GM18499 (cell line): ENCODE data around the gene FNDC10.
"Not testable (repeated sequence)": the region's sequence is repeated elsewhere in the genome, so short reads cannot be mapped to it uniquely, and the experiment has no call there.

Experiments
- ATAC-seq: cut with Tn5 transposase; IDR thresholded peaks from one replicate; pipeline ENCODE4 v1.9.1; 2021; ENCODE audit warnings: moderate number of reproducible peaks; ENCODE audit not compliant: insufficient read depth, unreplicated experiment

The FNDC10 gene

DNA sequence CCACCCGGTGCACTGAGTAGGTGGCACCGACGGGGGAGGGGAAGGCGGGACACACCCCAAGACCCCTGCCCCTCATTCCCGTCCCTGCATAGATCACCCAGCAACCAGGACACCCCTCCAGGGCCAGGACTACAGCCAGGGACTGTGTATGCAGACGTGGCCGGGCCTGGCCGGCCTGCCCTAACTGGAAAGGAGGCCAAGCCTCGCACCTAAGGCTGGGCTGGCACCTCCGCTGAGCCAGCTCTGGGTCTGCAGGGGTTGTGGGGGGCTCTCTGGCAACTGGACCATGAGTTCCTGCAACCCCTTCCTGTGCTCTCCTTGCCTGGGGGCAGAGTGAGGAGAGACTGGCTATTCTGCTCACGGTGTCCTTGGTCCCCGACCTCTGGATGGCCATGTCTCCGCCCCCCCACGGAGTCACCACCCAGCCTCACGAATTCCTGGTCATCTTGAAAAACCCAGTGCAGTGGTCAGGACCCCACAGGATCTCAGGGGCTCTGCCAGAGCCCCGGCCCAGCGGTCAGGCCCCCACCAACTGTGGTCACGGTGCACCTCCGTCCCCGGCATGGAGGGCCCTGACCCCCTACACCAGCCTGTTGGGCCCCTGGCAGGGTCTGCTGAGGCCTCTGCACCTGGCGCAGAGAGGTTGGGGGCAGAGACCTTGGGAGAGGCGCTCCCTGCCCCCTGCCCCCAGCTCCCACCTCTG lies 1.1 kb upstream of the FNDC10 start:
- ATAC-seq, result no peak

DNA sequence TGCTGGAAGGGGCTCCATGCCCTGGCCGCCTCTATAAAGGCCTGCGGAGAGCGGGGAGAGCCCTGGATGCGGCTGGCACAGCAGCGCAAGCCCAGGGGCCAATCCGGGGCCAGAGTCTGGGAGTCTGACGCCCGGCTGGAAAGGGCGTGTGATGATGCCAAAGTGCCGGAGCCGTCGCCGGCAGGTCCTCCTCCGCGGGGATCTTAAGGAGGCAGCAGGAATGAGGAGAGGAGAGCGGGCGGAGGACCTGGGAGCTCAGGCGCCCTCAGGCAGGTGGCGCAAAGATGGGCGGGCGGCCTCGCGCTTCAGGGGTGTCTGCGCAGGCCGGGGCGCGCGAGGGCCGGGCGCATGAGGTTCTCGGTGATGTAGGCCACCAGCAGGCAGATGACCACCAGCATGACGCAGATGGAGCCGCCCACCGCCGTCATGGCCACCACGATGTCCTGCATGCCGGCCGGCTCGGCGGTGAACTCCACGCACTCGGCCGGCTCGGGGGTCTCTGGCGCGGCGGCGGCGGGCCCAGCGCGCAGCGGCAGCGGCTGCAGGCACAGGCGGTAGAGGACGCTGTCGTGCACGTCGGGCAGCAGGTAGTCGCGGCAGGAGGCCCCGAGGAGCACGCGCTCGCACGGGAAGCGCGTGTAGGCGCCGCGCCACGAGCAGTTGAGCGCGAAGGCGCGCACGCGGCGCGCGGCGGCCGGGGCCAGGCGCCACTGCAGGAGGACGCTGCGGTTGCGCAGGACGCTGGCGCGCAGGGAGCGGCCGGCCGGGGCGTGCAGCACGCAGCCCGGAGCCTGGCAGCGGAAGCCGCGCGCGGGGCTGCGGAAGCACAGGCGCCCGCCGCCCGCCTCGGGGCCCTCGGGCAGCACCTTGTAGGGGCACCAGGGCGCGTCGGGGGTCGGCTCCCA lies 653 bp downstream of the FNDC10 start:
- no peak for ATAC-seq

DNA sequence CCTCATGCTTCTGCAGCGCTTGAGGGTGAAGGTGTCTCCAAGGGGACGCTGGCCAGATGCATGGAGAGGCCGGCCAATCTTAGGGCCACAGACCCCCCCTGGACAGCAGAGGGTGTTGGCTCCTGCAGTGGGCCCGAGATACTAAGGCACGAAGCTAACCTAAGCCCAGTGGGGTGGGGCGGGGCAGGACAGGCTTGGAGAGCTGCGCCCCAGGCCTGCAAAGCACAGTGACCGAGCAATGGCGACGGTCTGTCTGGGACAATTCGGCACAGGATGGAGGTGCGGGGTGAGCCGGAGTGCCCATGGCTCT lies 1.3 kb downstream of the FNDC10 start:
- no peak for ATAC-seq

DNA sequence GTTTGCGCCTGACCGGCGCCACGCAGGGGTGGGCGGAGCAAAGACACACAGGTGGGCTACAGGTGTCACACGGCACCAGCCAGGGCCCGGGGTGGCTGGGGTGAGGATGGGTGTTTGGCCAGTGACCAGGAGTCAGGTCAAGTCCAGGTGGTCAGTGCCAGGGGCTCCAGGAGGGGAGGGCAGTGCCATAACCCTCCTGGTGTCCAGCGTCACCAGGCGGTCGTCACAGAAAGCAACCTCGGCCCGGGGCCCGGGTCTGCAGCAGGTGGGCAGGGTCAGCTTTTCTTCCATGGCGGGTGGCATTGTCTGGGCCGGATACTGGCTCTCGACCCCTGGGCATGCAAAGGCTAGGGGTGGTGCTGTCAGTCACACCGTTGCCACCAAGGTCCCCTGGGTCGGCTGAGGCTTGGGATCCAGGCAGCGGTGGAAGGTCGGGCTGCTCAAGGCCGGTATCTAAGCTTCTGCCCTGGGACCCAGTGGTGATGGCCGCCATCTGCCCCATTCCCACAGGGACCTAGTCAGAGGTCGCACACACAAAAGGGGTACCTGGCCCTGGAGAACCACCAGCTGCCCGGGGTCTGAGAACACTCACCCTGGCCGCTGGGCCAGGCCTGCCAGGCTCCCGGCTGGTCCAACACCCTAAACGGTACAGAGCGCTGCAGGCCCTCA lies 1.8 kb downstream of the FNDC10 start:
- ATAC-seq, result no peak

DNA sequence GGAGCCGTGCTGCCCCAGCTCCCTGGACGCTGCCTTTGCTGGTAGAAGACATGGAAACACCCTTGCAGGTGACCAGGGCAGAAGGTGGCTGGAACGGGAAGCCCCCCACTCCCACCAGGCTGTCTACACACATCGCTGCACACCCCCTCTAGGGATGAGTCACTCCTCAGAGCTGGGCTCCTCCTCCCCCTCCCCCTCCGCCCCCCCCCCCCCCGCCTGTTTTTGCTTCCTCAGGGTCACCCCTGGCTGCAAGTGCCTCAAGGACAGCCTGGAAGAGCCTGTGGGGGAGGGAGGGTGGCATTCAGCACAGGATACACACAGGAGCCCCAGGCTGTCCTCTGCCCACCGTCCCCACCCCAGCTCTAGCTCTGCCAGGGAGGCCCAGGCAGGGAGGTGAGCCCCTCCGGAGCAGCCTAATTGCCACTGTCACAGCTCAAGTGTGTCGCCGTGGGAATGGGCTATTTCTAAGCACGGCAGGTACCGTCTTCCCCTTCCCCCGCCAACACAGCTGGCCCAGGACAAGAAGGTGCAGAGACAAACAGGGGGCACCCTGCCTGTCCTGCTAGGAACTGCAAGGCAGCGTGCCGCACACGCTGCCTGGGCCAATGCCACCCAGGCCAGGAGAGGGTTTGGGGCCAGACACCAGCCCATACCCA lies 2.5 kb downstream of the FNDC10 start:
- no peak for ATAC-seq

DNA sequence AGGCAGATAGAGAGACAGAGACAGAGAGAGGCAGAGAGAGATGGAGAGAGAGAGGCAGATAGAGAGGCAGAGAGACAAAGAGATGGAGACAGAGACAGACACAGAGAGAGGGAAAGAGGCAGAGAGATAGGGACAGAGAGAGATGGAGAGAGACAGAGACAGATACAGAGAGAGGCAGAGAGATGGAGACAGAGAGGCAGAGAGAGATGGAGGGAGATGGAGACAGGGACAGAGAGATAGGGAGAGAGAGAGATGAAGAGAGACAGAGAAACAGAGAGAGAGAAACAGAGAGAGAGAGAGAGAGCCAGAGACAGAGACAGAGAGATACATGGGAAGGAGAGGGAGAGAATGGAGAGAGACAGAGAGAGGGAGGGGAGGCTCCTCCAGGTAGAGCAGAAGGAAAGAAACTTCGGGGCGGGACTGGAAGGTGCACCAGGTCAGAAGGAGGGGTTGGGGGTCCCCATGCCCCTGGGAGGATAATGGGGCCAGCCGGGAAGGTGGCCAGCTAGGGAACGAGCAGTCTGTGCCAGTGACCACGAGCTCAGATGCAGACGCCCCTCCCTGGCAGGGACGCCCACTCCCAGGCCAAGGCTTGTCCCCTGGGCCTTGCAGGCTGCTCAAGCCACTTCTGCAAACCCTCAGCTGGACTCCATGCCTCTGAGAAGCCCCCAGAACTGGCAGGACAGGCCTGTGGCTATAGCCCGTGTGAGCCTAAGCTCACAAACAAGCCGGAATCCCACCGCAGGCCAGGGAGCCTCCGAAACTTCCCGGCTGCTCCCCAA lies 3.3 kb downstream of the FNDC10 start:
- no peak for ATAC-seq

DNA sequence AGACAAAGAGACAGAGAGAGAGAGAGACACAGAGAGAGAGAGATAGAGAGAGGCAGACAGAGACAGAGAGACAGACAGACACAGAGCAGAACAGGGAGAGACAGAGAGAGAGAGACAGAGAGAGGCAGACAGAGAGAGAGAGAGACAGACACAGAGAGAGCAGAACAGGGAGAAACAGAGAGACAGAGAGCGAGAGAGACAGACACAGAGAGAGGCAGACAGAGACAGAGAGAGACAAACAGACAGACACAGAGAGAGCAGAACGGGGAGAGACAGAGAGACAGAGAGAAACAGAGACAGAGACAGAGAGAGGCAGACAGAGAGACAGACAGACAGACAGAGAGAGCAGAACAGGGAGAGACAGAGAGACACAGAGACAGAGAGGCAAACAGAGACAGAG lies 4.6 kb downstream of the FNDC10 start:
- not testable (repeated sequence) for ATAC-seq

DNA sequence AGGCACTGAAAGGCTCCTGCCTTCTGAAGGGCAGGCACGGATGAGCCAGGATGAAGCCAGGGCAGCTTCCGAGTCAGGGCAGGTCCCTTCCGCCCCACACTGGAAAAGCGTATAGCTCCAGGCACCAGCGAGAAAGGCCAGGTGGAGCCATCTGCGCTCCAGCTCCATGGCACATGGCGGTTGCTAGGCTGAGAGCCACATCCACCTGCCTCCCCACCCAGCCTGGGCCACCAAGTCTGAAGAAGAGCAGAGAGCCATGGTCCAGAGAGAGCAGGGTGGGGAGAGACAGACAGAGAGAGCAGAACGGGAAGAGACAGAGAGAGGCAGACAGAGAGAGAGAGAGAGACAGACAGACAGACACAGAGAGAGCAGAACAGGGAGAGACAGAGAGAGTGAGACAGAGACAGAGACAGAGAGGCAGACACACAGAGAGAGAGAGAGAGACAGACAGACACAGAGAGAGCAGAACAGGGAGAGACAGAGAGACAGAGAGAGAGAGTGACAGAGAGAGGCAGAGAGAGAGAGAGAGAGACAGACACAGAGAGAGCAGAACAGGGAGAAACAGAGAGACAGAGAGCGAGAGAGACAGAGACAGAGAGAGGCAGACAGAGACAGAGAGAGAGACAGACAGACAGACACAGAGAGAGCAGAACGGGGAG lies 5.2 kb downstream of the FNDC10 start:
- no peak for ATAC-seq

DNA sequence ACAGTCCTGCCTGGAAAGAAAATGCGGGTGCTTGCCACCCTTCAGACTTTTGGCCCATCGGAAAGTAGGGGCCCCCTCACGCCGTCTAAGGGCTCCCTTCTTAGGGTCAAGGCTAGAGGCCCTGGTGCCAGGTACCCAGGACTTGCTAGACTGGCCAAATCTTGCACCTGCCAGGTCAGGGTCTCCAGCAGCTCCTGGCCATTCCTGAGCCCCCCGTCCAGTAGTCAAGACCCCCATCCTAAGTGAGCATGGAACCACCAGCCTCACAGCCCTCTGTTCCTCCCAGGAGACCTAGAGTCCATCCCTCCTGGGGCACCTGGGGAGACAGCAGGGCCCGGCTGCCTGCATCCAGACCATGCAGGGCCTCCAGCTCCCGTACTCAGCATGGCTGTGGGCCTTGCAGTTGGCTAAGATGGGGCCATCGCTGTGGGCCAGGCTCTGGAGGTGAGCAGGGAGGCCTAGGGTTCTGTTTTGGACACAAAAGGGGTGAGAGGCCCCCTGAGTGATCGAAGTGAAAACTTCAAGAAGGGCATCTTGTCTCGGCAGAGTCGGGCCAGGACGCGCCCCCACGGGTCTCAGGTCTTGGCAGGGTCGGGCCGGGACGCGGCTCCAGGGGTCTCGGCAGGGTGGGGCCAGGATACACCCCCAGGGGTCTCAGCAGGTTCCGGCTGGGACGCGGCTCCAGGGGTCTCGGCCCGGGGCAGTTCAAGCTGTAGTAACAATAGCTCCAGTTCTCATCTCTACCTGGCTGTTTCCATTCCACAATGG lies 5.9 kb downstream of the FNDC10 start:
- ATAC-seq, result no peak

DNA sequence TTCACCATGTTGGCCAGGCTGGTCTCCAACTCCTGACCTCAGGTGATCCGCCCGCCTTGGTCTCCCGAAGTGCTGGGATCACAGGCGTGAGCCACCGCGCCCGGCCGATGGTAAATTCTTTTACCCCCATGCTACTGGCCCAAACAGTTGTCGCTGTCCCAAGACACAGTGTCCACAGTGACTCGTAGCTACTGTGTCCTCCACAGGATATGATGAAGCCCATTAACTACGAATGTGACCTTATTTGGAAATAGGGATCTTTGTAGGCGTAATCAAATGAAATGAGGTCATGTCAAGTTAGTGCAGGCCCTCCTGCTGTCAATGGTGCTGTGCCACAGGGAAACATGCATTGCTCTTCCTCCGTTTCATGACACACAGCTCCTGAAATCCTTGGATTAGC lies 8.5 kb downstream of the FNDC10 start:
- ATAC-seq, result no peak

DNA sequence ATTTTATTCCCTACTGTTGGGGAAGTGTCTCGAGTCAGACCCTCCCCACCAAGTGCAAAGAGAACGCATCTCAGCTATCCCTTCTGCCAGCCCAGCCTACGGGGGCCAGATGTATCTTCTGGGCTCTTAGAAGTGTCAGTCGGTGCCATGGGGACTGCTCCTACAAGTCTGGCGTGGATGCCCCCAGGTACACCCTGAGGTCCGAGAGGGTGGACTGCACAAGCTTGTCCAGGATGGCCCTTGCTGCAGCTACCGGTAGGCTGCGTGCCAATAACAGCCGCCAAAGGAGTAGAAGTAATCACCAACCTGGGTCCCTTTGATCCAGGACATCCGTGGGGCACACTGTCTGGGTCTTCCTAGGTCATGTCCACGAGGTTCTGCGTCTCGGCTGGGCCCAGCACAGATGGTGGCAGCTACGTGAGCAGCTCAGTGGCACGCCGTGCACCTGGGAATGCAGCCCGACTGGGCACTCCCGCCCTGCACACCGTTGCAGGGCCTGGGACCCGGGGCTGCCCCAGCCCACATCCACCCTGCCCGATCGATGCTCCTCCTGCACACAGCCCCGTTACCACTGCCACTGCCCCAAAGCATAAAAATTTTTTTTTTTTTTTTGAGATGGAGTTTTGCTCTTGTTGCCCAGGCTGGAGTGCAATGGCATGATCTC lies 16.5 kb downstream of the FNDC10 start:
- ATAC-seq, result no peak

DNA sequence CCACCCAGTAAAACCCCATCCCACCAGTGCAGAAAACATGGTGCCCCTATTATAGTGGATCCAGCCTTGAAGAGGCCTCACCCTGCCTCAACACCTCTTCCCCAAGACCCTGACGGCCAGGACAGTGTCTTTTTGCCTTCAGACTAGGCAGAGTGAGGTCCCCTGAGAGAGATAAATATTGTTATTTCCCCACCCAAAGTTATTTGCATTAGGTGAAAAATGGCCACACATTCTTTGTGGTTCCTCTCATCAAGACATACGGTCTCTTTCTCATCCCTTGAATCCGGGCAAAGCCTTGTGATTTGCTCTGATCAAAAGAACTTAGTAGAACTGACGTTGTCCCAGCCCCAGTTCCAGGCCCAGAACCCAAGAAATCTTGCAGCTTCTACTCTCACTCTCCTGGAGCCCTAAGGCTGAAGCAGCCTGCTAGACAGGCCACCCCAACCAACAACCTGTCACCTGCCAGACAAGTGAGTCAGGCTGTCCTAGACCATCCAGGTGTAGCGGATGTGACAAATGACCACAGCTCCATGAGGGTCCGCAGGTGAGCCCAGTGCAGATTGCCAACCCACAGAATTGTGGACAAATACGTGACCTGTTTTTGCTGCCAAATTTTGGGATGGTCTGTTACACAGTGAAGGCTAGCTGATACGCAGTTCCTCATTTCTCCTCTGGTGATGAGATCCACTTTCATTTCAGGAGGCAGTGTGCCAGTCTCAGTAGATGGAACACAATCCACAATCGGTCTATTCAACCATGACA lies 17.2 kb downstream of the FNDC10 start:
- no peak for ATAC-seq

DNA sequence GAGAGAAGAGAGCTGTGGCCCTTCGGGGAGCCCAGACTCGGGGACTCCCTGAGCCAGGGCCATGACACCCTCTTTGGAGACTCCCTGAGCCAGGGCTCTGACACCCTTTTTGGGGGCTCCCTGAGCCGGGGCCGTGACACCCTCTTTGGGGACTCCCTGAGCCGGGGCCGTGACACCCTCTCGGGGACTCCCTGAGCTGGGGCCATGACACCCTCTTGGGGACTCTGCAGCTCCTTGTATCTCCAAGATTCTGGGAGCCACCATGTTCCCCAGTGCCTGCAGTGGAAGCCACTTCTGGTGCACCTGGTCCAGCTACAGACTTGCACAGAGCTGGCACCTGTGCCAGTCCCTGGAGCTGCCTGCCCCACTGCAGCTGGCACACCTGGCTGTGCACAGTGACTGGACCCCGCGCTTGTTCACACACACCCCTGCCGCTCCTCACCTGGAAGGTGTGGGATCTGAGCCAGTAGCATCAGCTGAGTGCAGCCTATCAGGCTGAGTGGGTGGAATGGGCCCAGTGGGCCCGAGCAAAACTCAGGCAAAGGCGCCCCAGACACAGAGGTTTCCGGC lies 21.5 kb downstream of the FNDC10 start:
- ATAC-seq, result no peak

DNA sequence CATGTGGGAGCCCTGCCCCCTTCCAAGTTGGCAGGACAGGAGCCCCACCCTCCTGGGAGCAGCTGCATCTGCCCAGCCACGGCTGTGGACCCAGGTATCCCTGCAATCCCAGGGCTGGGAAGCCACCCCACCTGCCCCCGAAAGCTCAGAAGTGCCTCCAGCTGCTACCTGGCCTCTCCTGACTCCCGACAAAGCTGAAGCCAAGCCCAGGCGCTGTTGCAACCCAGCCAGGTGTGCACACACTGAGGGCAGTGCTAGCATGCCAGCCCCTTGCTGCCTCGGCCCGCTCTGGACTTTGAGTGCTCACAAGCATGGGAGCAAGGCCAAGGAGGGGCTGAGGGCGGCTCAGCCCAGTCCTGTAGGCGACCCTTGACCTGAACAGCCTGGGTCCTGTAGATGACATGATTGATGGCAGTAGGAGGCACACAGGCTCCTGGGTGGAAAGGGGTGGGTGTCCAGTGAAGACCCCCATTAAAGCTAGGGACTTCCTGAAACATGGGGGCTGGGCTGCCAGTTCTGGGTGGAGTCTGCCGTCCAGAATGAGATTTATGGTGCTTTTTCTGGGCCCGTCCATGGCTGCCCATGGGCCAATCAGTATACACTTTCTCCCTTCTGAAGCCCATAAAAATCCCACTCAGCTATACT lies 22.4 kb downstream of the FNDC10 start:
- ATAC-seq, result no peak

DNA sequence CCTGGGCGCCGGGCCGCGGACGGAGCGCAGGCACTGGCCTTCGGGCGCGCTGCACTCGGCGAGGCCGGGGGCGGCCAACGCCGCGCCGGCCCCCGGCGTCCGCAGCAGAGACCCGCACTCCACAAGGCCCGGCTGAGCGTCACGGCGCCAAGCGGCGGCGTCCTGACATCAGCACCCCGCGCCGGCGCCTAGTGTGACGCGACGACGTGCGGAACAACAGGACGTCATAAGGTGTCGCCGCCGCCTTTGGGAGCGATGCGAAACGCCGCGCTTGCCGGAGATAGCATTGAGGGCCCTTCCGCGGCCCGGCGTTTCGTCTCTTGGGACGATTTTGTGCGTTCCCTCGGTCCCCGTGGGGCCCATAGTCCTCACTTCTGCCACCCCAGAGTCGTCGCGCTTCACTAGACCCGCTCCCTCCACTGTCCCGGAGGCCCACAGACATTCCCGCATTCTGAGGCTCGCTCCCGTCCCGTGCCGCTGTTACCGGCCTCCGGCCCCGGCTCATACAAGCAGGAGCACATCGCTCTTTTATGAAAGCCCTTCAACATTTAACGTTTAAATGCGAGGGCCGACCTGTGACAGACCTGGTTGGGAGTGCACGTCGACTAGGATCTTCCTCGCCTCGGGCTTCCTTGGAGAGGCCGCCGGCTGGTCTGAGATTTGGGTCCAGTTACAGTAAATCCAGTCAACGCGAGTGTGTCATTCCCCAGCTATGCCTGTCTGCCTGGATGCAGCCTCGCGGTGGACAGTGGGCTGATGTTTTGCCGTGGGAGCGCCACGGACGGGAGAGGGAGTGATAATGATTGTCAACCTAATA lies 25.0 kb downstream of the FNDC10 start, which contains the start of gene SSU72:
Gene SSU72, minus strand, starts transcription at position 143 of the 817 bp plus-strand sequence. CDS start 306 bp downstream, outside the sequence.
- peak; percentile 62 for ATAC-seq
